OCI-LY1 (cell line): Measurements from ENCODE around the gene ZBTB43.

ENCODE experiments used
- EZH2 ChIP-seq: fragments of 200-600 bp; sonication (generic), shearing (Covaris generic); IDR thresholded peaks from 2 replicates; pipeline ENCODE4 v1.8.0; 2017; ENCODE audit warnings: borderline replicate concordance, mixed run types, mild to moderate bottlenecking, antibody characterized with exemption, low read length, moderate library complexity, mixed read lengths
- TF ChIP-seq, protein P1 (sequence below): fragments of 200-600 bp; sonication (generic), shearing (Covaris generic); IDR thresholded peaks from 2 replicates; pipeline ENCODE4 v1.5.1; 2017; ENCODE audit warnings: mild to moderate bottlenecking, antibody characterized with exemption, low read length, moderate library complexity, mixed read lengths

GRCh38 chr9:126775926-126776325 lies 28.9 kb upstream of the ZBTB43 start:
- TF ChIP-seq, protein P1, sequence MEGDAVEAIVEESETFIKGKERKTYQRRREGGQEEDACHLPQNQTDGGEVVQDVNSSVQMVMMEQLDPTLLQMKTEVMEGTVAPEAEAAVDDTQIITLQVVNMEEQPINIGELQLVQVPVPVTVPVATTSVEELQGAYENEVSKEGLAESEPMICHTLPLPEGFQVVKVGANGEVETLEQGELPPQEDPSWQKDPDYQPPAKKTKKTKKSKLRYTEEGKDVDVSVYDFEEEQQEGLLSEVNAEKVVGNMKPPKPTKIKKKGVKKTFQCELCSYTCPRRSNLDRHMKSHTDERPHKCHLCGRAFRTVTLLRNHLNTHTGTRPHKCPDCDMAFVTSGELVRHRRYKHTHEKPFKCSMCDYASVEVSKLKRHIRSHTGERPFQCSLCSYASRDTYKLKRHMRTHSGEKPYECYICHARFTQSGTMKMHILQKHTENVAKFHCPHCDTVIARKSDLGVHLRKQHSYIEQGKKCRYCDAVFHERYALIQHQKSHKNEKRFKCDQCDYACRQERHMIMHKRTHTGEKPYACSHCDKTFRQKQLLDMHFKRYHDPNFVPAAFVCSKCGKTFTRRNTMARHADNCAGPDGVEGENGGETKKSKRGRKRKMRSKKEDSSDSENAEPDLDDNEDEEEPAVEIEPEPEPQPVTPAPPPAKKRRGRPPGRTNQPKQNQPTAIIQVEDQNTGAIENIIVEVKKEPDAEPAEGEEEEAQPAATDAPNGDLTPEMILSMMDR = no peak
- no peak for TF ChIP-seq EZH2
